Muscle of arm (tissue), 12 donors: Measurements from ENCODE around the gene ONECUT3. TPM values are rescaled to one million over a fixed set of nuclear protein-coding genes. Genes with fewer than 3 reads are reported as not detected.
"Not testable (repeated sequence)": the region's sequence is repeated elsewhere in the genome, so short reads cannot be mapped to it uniquely, and the experiment has no call there.

Experiments used
- DNase-seq: peaks from one replicate; pipeline ENCODE4 v3.0.0-alpha.2; 2013
- polyA plus RNA-seq, 12 donors: library from polyadenylated mRNA; unstranded; fragments of 120-200 nt; gene quantifications; one replicate each; pipeline ENCODE4 v1.2.1, GENCODE V29; 2013; ENCODE audit not compliant: insufficient read length in 12 of 12

Gene ONECUT3
- polyA plus RNA-seq, 12 donors = 0.01 to 0.04 (median 0.04) TPM; not detected in 6

DNA sequence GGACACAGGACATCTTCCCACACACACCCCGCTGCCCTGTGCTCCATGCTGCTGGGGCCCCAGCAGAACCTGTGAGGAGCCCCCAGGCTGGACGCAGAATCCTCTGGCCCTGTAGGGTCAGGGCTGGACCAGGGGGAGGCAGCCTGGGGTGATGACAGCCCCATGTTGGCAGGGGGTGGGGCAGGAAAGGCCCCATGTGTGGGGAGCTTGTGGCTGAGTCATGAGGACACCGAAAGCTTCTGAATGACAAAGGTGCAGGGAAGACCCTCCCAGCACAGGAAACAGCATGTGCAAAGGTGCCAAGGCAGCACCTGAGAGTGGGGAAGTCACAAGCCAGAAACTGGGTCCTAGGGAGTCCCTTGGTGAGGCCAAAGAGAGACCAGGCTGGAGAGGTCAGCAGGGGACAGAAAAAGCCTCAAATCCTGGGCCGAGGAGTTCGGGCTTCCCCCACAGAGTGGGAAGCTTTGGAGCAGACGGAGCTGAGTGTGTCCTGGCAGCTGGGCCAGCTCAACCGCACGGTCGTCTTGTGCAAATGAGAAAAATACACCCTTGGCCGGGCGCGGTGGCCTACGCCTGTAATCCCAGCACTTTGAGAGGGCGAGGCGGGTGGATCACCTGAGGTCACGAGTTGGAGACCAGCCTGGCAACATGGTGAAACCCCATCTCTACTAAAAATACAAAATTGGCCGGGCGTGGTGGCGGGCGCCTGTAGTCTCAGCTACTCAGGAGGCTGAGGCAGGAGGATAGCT lies 41.3 kb downstream of the ONECUT3 start:
- DNase-seq = no peak

GRCh38 chr19:1796395-1797142 lies 43.3 kb downstream of the ONECUT3 start:
- no peak for DNase-seq

DNA sequence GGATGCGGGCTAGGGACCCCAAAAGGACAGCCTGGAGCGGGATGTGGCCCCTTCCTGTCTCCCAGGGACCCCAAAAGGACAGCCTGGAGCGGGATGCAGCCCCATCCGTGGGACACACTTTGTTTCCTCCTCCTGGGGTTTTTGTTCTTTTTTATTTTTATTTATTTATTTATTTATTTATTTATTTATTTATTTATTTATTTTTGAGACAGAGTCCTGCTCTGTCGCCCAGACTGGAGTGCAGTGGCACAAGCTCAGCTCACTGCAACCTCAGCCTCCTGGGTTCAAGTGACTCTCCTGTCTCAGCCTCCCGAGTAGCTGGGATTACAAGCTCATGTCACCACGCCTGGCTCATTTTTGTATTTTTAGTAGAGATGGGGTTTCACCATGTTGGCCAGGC lies 44.0 kb downstream of the ONECUT3 start:
- not testable (repeated sequence) for DNase-seq

GRCh38 chr19:1799695-1800342 lies 46.5 kb downstream of the ONECUT3 start:
- no peak for DNase-seq

DNA sequence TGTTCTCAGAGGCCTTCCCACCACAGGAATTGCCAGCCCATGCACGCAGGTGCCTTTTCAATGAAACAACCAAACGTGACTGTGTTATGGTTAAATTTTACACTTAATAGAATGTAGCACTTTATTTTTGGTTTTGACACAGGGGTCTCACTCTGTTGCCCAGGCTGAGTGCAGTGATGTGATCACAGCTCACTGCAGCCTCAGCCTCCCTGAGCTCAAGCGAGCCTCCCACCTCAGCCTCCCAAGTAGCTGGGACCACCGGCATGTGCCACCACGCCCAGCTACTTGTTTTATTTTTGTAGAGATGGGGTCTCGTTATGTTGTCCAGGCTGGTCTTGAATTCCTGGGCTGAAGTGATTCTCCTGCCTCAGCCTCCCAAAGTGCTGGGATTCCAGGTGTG lies 51.6 kb downstream of the ONECUT3 start:
- no peak for DNase-seq

GRCh38 chr19:1805401-1806183 lies 52.3 kb downstream of the ONECUT3 start:
- DNase-seq = no peak

DNA sequence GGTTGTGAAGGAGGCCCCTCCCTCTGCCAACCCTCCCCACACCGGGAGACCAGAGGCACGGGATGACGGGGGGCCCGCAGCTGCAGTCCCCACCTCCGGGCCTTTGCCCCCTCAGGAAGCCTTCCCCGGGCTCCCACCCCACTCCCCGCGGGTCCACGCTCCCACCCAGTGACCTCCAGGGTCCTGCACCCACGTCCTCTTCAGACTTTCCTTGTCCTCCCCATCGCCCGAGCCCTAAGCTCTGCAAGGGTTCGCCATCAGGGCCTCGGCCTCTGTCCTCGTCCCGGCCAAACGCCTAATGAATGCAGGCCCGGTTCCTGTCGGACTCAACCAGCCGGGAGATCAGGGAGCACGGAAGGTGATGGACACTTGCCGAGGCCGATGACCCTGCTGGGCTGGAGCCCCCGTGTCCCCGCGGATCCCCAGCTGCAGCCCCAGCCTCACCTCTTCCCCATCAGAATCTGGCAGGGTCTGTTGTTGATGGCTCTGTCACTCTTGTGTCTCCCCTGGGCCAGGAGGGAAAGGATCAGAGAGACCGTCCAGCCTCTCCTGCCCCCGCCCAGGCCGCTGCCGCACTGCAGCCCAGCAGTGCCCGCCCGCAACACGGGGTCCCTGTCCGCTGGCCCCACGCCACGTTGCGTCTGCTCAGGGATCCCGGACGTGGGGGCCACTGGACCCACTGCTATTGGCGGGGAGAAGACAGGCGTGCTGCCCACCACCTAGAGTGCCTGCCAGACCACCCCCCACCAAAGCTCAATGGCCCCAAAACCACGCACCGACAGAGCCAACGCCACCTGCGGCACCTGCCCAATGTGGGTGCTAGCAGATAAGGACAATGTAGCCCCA lies 53.1 kb downstream of the ONECUT3 start:
- no peak for DNase-seq

- DNase-seq = no peak
These were observed 53.9 kb downstream of the ONECUT3 start for GRCh38 chr19:1807030-1807694.

DNA sequence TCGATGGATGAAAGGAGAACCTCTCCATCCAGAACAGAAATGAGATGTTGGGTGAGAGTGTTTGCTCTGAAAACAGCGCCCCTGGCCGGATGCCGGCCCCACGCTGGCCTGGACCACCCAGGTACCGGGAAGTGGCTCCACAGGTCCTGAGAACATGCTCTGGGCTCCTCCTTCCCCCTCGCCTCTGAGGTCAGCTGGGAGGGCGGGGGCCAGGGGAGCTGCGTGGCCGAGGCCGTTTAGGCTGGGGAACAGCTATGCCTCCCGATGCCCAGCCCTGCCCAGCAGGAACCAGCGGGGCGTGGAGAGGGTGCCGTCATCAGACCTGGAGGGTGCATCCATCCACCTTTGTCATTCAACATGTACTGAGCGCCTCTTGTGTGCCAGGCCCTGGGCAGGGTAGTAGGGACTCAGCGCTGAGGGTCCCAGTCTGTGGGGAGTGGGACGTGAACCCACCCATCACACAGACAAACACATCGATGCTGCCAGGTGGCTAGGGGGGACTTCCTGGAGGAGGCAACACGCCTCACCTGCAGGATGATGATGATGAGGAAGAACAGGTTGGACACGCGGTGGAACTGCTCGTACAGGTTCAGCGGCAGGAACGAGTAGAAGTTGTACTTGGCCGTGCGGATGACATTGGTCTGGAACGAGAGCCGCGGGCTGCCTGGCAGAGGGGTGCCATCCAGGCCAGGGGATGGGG lies 54.5 kb downstream of the ONECUT3 start:
- DNase-seq = no peak

GRCh38 chr19:1808395-1808731 lies 55.1 kb downstream of the ONECUT3 start:
- DNase-seq = no peak

GRCh38 chr19:1809678-1810077 lies 56.4 kb downstream of the ONECUT3 start:
- no peak for DNase-seq

GRCh38 chr19:1810439-1811160 lies 57.3 kb downstream of the ONECUT3 start:
- no peak for DNase-seq

DNA sequence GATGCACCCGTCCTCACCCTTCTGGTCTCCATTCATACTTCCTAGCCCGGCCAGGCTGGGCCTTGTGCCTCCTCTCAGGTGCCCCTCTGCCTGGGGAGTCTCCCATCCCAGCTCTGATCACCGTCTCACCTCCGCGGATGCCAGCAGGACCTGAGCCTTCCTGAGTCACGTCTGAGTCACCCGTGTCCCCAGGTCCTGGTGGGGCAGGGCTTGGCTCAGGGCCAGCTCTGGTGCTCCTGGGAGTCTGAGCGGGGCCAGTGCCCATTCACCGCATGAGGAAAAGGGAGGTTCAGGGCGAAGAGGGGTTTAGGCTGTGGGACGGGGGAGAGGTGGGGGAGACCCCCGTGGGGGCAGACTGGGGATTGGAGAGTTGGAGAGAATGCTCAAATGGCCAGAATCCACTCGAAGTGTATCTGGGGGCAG lies 58.2 kb downstream of the ONECUT3 start:
- no peak for DNase-seq

DNA sequence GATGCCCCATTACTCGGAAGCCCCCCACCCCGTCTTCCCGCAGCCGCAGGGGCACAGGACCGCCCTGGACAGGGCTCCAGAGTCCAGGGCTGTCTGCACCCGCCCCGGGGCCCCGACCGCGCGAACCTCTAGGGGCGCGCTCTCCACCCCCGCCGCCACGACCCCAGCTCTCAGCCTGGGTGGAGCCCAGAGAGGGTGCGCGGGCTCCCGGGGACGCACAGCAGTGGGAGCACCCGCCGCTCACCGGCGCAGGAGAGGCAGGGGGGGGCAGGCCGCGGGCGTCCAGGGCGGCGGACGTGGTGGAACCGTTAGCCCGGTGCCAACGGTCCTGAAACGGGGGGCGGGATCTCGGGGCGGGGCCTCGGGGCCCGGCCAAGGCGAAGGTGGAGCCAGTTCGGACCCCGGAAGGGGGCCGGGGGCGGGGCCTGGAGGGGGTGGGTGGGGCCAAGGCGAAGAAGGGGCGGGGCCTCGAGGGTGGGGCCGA lies 58.7 kb downstream of the ONECUT3 start, which contains the start of gene ATP8B3:
Gene ATP8B3 (minus strand): TSS at position 335 of the 484 bp plus-strand sequence. CDS start 540 bp downstream, outside the sequence.
- DNase-seq = no peak

GRCh38 chr19:1812426-1813191 lies 59.3 kb downstream of the ONECUT3 start:
- DNase-seq = peak; percentile 85

GRCh38 chr19:1813192-1814182 lies 60.2 kb downstream of the ONECUT3 start:
- no peak for DNase-seq

DNA sequence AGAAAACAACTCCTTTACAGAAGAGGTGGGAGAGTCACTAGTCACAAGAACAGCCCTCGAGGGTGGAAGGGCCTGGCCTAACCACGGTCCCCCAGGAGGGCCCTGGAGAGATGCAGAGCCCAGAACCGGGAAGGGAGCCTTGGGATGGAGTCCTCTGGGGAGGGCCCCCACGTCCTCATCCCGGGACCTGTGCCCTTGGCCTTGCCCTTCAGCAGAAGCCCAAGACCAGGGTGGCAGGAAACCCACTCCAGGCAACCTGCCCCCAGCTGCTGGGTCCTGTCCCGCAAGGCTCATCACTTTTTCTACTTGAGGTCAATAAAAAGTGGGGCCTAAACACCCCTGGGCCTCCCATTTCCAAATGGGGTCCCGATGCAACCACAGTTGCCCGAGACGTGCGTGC lies 61.1 kb downstream of the ONECUT3 start:
- no peak for DNase-seq
